HL-60 (cell line): ENCODE results near the gene PTPRF.
A peak's percentile ranks its signal among the peaks of the same experiment; 100 is the strongest.

Experiments
- DNase-seq, 2 experiments: peaks; one replicate each; pipeline ENCODE4 v3.0.0-alpha.2; 2010 to 2020; ENCODE audit warnings: low read depth in 1 of 2, low spot score in 1 of 2
- H3K27ac ChIP-seq: fragments of 250-450 bp; sonication (Bioruptor Pico); replicated peaks from 2 replicates; pipeline ENCODE4 v1.5.1; 2020; ENCODE audit warnings: mild to moderate bottlenecking, moderate library complexity
- H3K27me3 ChIP-seq: fragments of 250-450 bp; sonication (Bioruptor Pico); 2 replicates; pipeline ENCODE4 v1.5.1; 2021; ENCODE audit warnings: mild to moderate bottlenecking, moderate library complexity; ENCODE audit not compliant: insufficient read depth, poor library complexity, severe bottlenecking
- H3K4me3 ChIP-seq: replicated peaks from 2 replicates; pipeline ENCODE4 v1.5.1; 2011; ENCODE audit warnings: mild to moderate bottlenecking, control low read depth, low read length; ENCODE audit not compliant: insufficient read depth
- CTCF ChIP-seq: IDR thresholded peaks from one replicate; pipeline ENCODE4 v1.5.1; 2011; ENCODE audit warnings: low read length, control low read depth, inconsistent platforms; ENCODE audit not compliant: insufficient read depth
- GABPA ChIP-seq: IDR thresholded peaks from 2 replicates; pipeline ENCODE4 v1.6.1; 2012; ENCODE audit warnings: low read depth
- POLR2AphosphoS5 ChIP-seq: IDR thresholded peaks from 2 replicates; pipeline ENCODE4 v1.6.1; 2012; ENCODE audit warnings: low read depth
- SPI1 ChIP-seq: IDR thresholded peaks from 2 replicates; pipeline ENCODE4 v1.6.1; 2012; ENCODE audit warnings: low read depth, mild to moderate bottlenecking, borderline replicate concordance
- TF ChIP-seq, protein P1 (sequence below): IDR thresholded peaks from 2 replicates; pipeline ENCODE4 v1.6.1; 2012; ENCODE audit warnings: low read depth; ENCODE audit not compliant: insufficient replicate concordance

Gene PTPRF

GRCh38 chr1:43563876-43564539 is 33.3 kb downstream of the PTPRF start:
- H3K27me3 ChIP-seq: peaks cover 13% of the 10 kb centered on the region
- H3K27ac ChIP-seq: no peak overlapping the region
- TF ChIP-seq, protein P1, sequence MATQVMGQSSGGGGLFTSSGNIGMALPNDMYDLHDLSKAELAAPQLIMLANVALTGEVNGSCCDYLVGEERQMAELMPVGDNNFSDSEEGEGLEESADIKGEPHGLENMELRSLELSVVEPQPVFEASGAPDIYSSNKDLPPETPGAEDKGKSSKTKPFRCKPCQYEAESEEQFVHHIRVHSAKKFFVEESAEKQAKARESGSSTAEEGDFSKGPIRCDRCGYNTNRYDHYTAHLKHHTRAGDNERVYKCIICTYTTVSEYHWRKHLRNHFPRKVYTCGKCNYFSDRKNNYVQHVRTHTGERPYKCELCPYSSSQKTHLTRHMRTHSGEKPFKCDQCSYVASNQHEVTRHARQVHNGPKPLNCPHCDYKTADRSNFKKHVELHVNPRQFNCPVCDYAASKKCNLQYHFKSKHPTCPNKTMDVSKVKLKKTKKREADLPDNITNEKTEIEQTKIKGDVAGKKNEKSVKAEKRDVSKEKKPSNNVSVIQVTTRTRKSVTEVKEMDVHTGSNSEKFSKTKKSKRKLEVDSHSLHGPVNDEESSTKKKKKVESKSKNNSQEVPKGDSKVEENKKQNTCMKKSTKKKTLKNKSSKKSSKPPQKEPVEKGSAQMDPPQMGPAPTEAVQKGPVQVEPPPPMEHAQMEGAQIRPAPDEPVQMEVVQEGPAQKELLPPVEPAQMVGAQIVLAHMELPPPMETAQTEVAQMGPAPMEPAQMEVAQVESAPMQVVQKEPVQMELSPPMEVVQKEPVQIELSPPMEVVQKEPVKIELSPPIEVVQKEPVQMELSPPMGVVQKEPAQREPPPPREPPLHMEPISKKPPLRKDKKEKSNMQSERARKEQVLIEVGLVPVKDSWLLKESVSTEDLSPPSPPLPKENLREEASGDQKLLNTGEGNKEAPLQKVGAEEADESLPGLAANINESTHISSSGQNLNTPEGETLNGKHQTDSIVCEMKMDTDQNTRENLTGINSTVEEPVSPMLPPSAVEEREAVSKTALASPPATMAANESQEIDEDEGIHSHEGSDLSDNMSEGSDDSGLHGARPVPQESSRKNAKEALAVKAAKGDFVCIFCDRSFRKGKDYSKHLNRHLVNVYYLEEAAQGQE: no peak
- TF ChIP-seq CTCF (no peak), SPI1 (no peak)
- DNase-seq: no peak
- no peak overlapping the region for H3K4me3 ChIP-seq

- TF ChIP-seq CTCF: no peak
- no peak for TF ChIP-seq SPI1
- TF ChIP-seq, protein P1: no peak
- TF ChIP-seq GABPA: no peak
- TF ChIP-seq POLR2AphosphoS5: no peak
- Histone ChIP-seq H3K27me3 (peaks cover 13% of the 10 kb centered on the region), H3K4me3 (no peak overlapping the region), H3K27ac (no peak overlapping the region)
- no peak for DNase-seq
These were observed 34.1 kb downstream of the PTPRF start for GRCh38 chr1:43564551-43565348.

GRCh38 chr1:43565600-43566360 is 35.1 kb downstream of the PTPRF start:
- peak; percentile 9 to 36 for DNase-seq
- peak overlapping the region; percentile 33 for H3K4me3 ChIP-seq
- H3K27me3 ChIP-seq: peaks cover 13% of the 10 kb centered on the region
- TF ChIP-seq CTCF (no peak), SPI1 (no peak), POLR2AphosphoS5 (no peak), GABPA (no peak)
- TF ChIP-seq, protein P1: no peak
- no peak overlapping the region for H3K27ac ChIP-seq
